ENCODE results near the gene GAGE12G.
"Not testable (repeated sequence)": the region's sequence is repeated elsewhere in the genome, so short reads cannot be mapped to it uniquely, and the experiment has no call there.

- TF ChIP-seq CTCF, EZH2phosphoT487 (IDR thresholded peaks at IDR 0.05; ENCODE audit: low read length): not testable (repeated sequence)
Measured at GRCh38 chrX:49589196-49589595, 19.0 kb downstream of the GAGE12G start, which contains the start of gene GAGE2A.

All from MM.1S (cell line).